Medulla oblongata (tissue), 1 donor: ENCODE measurements around the gene TBCK.
"Not testable (repeated sequence)": the region's sequence is repeated elsewhere in the genome, so short reads cannot be mapped to it uniquely, and the experiment has no call there.

Source experiments
- DNase-seq: peaks from one replicate; pipeline ENCODE4 v3.0.0-alpha.2; 2015; ENCODE audit errors: extremely low spot score

TBCK gene

GRCh38 chr4:106213291-106213690 lies 102.7 kb downstream of the TBCK start:
- not testable (repeated sequence) for DNase-seq

DNA sequence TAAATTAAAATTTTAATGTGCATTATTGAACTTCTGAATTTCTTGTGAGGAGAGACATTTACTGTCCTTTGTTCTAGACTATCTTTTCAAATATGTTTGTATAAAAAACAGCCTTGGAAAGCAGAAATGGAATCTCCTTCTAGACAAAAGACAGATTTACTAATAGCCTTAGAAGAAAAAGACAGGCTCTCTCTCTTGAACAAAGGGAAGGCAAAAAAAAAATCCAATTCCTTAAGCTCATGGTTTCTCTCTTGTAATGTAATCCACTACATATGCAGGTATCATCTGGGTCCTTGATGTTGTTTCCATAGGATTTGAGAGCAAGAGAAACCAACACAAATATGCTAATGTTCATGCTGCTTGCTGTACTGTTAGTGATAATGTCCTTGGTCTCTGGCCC lies 106.0 kb downstream of the TBCK start:
- DNase-seq: no peak

- no peak for DNase-seq
Observed at GRCh38 chr4:106208481-106209460, 107.2 kb downstream of the TBCK start.

DNA sequence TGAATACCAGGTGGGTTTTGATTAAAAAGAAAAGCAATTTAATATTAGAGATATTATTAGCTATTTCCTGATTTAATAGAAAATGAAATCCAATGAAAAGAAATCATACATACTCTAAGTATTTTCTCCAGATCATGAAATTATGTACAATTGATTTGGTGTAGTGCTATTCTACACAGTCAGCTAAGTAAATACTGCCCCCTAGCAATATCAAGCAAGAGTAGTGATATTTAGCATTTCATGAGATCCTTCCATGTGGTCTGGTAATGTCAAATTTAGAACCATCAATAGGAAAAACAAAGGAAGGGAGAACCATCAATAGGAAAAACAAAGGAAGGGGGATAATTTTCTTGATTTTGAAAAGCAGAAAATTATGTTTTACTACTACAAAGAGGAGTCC lies 114.6 kb downstream of the TBCK start:
- DNase-seq: no peak

- no peak for DNase-seq
Observed at GRCh38 chr4:106195435-106195950, 120.5 kb downstream of the TBCK start.

- DNase-seq: no peak
Observed at GRCh38 chr4:106194801-106195200, 121.2 kb downstream of the TBCK start.

DNA sequence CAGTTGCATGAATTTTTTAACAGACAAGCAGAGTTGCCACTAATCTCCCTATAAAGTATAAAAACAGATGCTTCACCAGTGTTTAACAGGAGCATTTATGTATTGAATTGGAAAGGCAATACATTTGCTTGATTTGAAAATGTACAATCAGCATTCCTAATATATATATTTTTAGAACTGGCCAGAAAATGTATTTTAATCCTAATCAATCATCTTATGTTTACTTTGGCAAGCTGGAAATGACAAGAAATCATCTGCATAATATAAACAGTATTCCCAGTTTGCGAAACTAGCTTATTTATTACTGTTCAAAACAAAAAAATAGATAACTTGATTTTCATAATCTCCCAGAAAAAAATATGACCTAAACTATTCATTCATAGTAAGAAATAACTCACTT lies 123.9 kb downstream of the TBCK start:
- DNase-seq: no peak

- no peak for DNase-seq
Observed at GRCh38 chr4:106186201-106186600, 129.8 kb downstream of the TBCK start.

DNA sequence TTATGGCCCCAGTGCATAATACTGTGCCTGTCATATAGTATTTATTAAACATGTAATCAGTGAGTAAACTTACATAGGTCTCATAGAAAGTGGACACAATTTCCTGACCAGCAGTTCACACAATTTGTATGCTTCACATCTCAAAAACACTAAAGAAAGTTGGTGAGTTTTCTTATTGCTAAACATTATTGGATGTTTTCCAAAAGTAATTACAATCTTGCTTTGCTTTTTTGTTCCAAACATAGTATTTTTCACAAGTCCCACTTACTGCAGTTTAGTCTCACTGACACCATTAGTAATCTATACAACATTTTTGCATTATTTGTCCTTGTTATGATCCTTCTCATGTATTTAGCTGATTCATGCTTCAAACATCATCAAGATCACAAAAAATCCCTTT lies 132.5 kb downstream of the TBCK start:
- no peak for DNase-seq

DNA sequence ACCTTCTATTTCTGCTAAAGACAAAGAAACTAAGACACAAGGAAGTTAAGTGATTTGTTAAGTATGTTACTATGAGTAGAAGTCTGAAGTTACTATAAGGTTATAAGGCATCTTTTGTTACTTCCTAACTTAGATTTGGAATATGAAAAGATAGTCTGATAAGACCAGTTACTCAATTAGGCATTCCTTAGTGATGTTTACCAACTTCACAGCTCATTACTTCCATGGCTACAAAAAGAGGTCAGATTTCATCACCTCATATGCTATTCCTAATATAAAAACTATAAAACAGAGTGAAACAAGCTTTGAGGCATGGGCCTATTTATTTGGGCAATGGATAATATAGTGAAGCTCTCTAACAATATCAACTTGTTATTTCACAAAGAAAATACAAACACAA lies 143.1 kb downstream of the TBCK start:
- no peak for DNase-seq

- no peak for DNase-seq
Observed at GRCh38 chr4:106165351-106166010, 150.5 kb downstream of the TBCK start.

DNA sequence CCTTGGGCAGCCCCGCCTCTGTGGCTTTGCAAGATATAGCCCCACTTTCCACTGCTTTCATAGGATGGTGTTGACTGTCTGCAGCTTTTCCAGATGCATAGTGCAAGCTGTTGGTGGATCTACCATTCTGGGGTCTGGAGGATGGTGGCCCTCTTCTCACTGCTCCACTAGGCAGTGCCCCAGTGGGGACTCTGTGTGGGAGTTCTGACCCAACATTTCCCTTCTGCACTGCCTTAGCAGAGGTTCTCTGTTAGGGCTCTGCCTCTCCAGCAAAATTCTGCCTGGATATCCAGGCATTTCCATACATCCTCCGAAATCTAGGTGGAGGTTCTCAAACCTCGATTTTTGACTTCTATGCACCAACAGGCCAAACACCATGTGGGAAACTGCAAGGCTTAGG lies 153.7 kb downstream of the TBCK start:
- no peak for DNase-seq

DNA sequence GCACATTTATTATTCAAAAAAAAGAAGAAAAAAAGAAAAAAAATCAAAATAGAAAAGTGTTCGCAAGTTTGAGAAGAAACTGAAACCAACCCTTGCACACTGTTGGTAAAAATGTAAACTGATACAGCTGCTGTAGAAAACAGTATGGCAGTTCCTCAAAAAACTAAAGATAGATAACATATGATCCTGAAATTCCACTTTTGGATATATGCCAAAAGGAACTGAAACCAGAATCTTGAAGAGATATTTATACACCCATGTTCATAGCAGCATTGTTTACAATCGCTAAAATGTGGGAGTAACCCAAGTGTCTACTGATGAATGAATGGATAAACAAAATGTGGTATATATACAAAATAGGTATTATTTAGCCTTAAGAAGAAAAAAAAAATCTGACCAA lies 155.4 kb downstream of the TBCK start:
- DNase-seq: peak; percentile 58

DNA sequence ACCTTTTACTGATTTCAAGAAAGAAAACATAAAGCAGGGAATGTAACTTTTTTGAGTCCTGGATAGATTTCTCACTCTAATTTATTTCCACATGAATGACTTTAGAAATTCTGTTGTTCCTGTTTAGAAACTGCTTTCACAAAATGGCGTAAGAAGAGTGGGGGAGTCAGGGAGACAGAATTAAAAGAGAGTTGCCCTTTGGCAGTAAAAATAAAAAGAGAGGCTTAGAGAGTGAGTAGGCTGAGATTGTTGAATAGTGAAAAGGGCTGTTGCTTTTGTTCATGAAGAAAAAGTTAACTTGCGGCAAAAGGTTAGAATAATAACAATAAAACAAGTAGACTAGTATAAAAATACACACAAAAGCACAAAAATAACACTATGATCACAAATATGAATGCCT lies 166.1 kb downstream of the TBCK start:
- DNase-seq: no peak

DNA sequence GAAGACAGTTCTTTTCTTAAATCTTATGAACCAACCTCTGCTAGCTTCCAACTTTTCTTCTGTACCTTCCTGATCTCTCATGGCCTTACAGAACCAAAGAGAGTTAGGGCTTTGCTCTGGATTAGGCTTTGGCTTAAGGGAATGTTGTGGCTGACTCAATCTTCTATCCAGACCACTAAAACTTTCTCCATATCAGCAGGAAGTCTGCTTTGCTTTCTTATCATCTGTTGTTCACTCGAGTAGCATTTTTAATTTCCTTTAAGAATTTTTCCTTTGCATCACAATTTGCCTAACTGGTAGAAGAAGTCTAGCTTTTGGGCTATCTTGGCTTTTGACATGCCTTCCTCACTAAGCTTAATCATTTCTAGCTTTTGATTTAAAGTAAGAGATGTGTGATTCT lies 167.0 kb downstream of the TBCK start:
- DNase-seq: no peak

- DNase-seq: no peak
Observed at GRCh38 chr4:106142616-106143127, 173.3 kb downstream of the TBCK start.

DNA sequence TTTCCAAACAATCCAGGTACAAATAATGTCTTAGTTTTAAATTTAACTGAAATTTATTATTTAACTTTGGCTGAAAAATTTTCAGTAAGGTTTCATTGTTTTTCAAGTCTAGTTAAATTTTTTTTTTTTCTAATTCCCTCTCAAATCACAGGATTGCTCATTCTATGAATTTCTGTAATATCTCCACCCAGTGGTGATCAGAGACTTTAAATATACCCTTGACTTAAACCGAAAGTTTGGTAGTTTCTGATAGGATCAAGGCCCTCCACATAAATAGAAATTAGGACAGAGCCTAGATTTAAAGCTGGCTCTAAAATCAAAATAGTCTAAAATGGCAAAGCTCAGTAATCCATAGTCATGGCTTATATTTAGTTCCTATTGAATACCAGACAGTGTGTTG lies 175.4 kb downstream of the TBCK start:
- no peak for DNase-seq

DNA sequence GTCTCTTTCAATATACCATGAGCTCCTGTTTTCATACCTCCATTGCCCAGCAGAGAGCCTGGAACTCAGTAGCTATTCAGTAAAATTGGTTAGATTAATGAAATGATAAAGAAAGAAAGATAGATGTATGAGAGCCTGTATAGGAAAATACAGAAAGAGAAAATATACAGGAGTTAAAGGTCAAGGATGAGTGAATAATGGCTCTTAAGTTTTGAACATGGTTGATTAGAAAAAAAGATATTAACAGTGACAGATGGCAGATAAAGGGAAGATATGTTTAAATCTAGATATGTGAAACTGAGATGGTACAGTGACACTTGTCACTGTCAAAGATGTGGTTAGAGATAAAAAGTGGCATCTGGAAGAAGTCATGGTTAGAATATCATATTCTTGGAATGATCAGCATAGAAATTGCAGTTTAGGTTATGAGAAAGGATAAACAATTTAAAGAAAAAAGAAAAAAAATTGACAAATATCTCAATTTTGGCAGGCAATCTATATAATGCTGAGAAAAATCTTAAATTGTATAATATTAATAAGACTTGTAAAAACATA lies 179.2 kb downstream of the TBCK start:
- no peak for DNase-seq

GRCh38 chr4:106132045-106132444 lies 184.0 kb downstream of the TBCK start:
- DNase-seq: no peak

GRCh38 chr4:106126062-106126461 lies 189.9 kb downstream of the TBCK start:
- DNase-seq: no peak

GRCh38 chr4:106119949-106120555 lies 196.0 kb downstream of the TBCK start:
- not testable (repeated sequence) for DNase-seq

- DNase-seq: no peak
Observed at GRCh38 chr4:106116025-106116424, 200.0 kb downstream of the TBCK start.
